ENCODE data around the gene SOX11. TPM values are rescaled to one million over a fixed set of nuclear protein-coding genes. Genes with fewer than 3 reads are reported as not detected.

Gene SOX11
- total RNA-seq, 1 experiment from 2014 or later: 0.02 TPM

GRCh38 chr2:5725794-5726463 is 33.7 kb downstream of the SOX11 start:
- no peaks in the 10 kb centered on the region for H3K9me2 ChIP-seq (ENCODE audit: insufficient read depth)
- no TSS peak for BruUV-seq (replicated peaks)
- CTCF ChIA-PET: no interaction called here

More at GRCh38 chr2:5725794-5726463, 33.7 kb downstream of the SOX11 start:
- H2AFZ ChIP-seq (ENCODE audit: low read depth, low read length, poor library complexity, severe bottlenecking): no peak overlapping the region
- no peaks in the 10 kb centered on the region for H3K79me2 ChIP-seq (ENCODE audit: insufficient read depth, low read length)
- H4K20me1 ChIP-seq (ENCODE audit: insufficient read depth): no peaks in the 10 kb centered on the region
- H3K4me2 ChIP-seq (ENCODE audit: low read length): no peak overlapping the region
- TF ChIP-seq REST (IDR thresholded peaks at IDR 0.05; ENCODE audit: low read depth) (no peak), POLR2A (IDR thresholded peaks at IDR 0.05; ENCODE audit: borderline replicate concordance, extremely low read depth, insufficient read depth, insufficient read length) (no peak), EZH2 (IDR thresholded peaks at IDR 0.05) (no peak), RAD21 (IDR thresholded peaks at IDR 0.05; ENCODE audit: low read depth) (no peak), ELF1 (IDR thresholded peaks at IDR 0.05; ENCODE audit: borderline replicate concordance, low read depth) (no peak), SIN3A (IDR thresholded peaks at IDR 0.05; ENCODE audit: low read depth) (no peak), SP1 (IDR thresholded peaks at IDR 0.05; ENCODE audit: low read depth) (no peak), ZNF274 (IDR thresholded peaks at IDR 0.05; ENCODE audit: low read depth, low read length) (no peak), TCF7L2 (IDR thresholded peaks at IDR 0.05; ENCODE audit: borderline replicate concordance, extremely low read depth, insufficient read depth, insufficient read length) (no peak), POLR2AphosphoS5 (IDR thresholded peaks at IDR 0.05; ENCODE audit: low read depth, low read length) (no peak)
- TF ChIP-seq, protein P1, sequence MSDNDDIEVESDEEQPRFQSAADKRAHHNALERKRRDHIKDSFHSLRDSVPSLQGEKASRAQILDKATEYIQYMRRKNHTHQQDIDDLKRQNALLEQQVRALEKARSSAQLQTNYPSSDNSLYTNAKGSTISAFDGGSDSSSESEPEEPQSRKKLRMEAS (IDR thresholded peaks at IDR 0.05): no peak
- TF ChIP-seq, protein P2, sequence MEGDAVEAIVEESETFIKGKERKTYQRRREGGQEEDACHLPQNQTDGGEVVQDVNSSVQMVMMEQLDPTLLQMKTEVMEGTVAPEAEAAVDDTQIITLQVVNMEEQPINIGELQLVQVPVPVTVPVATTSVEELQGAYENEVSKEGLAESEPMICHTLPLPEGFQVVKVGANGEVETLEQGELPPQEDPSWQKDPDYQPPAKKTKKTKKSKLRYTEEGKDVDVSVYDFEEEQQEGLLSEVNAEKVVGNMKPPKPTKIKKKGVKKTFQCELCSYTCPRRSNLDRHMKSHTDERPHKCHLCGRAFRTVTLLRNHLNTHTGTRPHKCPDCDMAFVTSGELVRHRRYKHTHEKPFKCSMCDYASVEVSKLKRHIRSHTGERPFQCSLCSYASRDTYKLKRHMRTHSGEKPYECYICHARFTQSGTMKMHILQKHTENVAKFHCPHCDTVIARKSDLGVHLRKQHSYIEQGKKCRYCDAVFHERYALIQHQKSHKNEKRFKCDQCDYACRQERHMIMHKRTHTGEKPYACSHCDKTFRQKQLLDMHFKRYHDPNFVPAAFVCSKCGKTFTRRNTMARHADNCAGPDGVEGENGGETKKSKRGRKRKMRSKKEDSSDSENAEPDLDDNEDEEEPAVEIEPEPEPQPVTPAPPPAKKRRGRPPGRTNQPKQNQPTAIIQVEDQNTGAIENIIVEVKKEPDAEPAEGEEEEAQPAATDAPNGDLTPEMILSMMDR (IDR thresholded peaks at IDR 0.05 in 2 of 3, conservative IDR thresholded peaks at IDR 0.05 in 1 of 3; ENCODE audit: borderline replicate concordance in 1 of 3, insufficient read depth in 1 of 3, low read depth in 2 of 3, low read length in 2 of 3): no peak
- TF ChIP-seq, protein P3, sequence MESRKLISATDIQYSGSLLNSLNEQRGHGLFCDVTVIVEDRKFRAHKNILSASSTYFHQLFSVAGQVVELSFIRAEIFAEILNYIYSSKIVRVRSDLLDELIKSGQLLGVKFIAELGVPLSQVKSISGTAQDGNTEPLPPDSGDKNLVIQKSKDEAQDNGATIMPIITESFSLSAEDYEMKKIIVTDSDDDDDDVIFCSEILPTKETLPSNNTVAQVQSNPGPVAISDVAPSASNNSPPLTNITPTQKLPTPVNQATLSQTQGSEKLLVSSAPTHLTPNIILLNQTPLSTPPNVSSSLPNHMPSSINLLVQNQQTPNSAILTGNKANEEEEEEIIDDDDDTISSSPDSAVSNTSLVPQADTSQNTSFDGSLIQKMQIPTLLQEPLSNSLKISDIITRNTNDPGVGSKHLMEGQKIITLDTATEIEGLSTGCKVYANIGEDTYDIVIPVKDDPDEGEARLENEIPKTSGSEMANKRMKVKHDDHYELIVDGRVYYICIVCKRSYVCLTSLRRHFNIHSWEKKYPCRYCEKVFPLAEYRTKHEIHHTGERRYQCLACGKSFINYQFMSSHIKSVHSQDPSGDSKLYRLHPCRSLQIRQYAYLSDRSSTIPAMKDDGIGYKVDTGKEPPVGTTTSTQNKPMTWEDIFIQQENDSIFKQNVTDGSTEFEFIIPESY (IDR thresholded peaks at IDR 0.05; ENCODE audit: extremely low read depth, insufficient replicate concordance, low read length): no peak
- peaks cover 4 to 20% of the 10 kb centered on the region in 2 experiments; a peak in 2 of 4 replicates for H3K9me3 ChIP-seq (ENCODE audit: control insufficient read depth in 1 of 2, insufficient read depth in 1 of 2, low read depth in 1 of 2, low read length in 2 of 2)
- H3K9ac ChIP-seq (ENCODE audit: low read length): no peak overlapping the region
- DNase-seq (ENCODE audit: low read depth, low spot score) (no peak), ATAC-seq (no peak)
- POLR2A ChIA-PET: no interaction called here
- no peaks in the 10 kb centered on the region for H3K36me3 ChIP-seq (ENCODE audit: control insufficient read depth in 1 of 2, insufficient read depth in 2 of 2, low read length in 2 of 2)
- H3K4me1 ChIP-seq (ENCODE audit: control insufficient read depth in 1 of 2, insufficient read depth in 2 of 2, low read length in 2 of 2): no peaks in the 10 kb centered on the region
- H3K27me3 ChIP-seq (ENCODE audit: insufficient read depth, low read length): no peaks in the 10 kb centered on the region
- RAD21 ChIA-PET (ENCODE audit: low non-redundant PET in 1 of 2, low total read pairs in 2 of 2, uncharacterized antibody in 2 of 2, unreplicated experiment in 2 of 2): no interaction called here
- H3K27ac ChIP-seq (ENCODE audit: low read depth, low read length): no peak overlapping the region
- no peak overlapping the region for H3K4me3 ChIP-seq (replicated peaks in 1 of 2; ENCODE audit: low read depth in 1 of 2, low read length in 2 of 2)
- intact Hi-C loops (cut with micrococcal nuclease): no loop called here

All from HCT116 (cell line).